Measurements from ENCODE around the gene FAT1. TPM values are rescaled to one million over a fixed set of nuclear protein-coding genes. Genes with fewer than 3 reads are reported as not detected.

FAT1 gene
- total and polyA plus RNA-seq, 2 donors (not counting 3 experiments of a cell fraction or from before 2014, with no cell fraction given): 9.2 to 9.8 TPM

DNA sequence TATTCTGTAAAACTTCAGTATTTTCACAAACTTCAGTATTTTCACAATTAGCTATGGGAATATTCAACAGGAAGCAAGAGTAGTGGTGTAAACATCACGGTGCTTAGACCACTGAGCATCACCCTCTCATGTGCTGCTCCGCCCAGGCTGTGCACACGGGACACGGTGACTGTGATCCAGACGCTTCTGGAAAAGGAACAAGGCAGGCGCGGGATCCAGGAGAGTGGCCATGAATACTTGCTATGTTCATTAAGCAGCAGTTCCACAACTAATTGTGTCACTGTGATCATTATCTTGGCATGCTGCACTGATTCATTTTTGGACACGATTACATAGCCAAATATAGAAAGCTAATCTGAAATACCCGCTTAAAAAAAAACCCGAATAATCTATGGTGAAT, 19.6 kb upstream of the FAT1 start:
- dilution Hi-C loops (cut with MboI; ENCODE audit: extremely low pct_ligation_motif_present, low sequenced_read_pairs): no loop called here
- CTCF ChIA-PET: no interaction called here

More for the DNA sequence above, 19.6 kb upstream of the FAT1 start:
- DNase-seq (ENCODE audit: low read depth, low spot score) (no peak), FAIRE-seq (no peak)
- H4K20me1 ChIP-seq (replicated peaks; ENCODE audit: control insufficient read depth, extremely low read depth, insufficient read depth, low read length): no peaks in the 10 kb centered on the region
- POLR2A ChIA-PET: no interaction called here
- no peaks in the 10 kb centered on the region for H3K9me3 ChIP-seq (replicated peaks; ENCODE audit: control insufficient read depth, insufficient read depth, low read length)
- no peaks in the 10 kb centered on the region for H3K79me2 ChIP-seq (ENCODE audit: control insufficient read depth, insufficient read depth, low read length)
- no peak overlapping the region for H3K4me2 ChIP-seq (ENCODE audit: insufficient read depth, low read length)
- H3K4me1 ChIP-seq (ENCODE audit: control insufficient read depth, extremely low read depth, insufficient read depth, low read length): no peaks in the 10 kb centered on the region
- no peak for TF ChIP-seq MYC (IDR thresholded peaks at IDR 0.05; ENCODE audit: low read depth, low read length)
- TF ChIP-seq, protein P1, sequence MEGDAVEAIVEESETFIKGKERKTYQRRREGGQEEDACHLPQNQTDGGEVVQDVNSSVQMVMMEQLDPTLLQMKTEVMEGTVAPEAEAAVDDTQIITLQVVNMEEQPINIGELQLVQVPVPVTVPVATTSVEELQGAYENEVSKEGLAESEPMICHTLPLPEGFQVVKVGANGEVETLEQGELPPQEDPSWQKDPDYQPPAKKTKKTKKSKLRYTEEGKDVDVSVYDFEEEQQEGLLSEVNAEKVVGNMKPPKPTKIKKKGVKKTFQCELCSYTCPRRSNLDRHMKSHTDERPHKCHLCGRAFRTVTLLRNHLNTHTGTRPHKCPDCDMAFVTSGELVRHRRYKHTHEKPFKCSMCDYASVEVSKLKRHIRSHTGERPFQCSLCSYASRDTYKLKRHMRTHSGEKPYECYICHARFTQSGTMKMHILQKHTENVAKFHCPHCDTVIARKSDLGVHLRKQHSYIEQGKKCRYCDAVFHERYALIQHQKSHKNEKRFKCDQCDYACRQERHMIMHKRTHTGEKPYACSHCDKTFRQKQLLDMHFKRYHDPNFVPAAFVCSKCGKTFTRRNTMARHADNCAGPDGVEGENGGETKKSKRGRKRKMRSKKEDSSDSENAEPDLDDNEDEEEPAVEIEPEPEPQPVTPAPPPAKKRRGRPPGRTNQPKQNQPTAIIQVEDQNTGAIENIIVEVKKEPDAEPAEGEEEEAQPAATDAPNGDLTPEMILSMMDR (IDR thresholded peaks at IDR 0.05; ENCODE audit: extremely low read depth in 1 of 2, insufficient read depth in 1 of 2, low read depth in 1 of 2, low read length in 2 of 2): no peak
- TF ChIP-seq, protein P2, sequence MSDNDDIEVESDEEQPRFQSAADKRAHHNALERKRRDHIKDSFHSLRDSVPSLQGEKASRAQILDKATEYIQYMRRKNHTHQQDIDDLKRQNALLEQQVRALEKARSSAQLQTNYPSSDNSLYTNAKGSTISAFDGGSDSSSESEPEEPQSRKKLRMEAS (IDR thresholded peaks at IDR 0.05; ENCODE audit: insufficient read depth, insufficient read length): no peak
- TF ChIP-seq FOS (IDR thresholded peaks at IDR 0.05; ENCODE audit: borderline replicate concordance, insufficient read depth, low read length): no peak
- no peak for TF ChIP-seq POLR2A (IDR thresholded peaks at IDR 0.05; ENCODE audit: low read depth, low read length)
- TF ChIP-seq EZH2 (IDR thresholded peaks at IDR 0.05; ENCODE audit: borderline replicate concordance, low read depth, low read length, severe bottlenecking): no peak
- TF ChIP-seq POLR2AphosphoS5 (IDR thresholded peaks at IDR 0.05; ENCODE audit: insufficient read depth, low read depth, low read length): no peak
- no peak for TF ChIP-seq JUN (IDR thresholded peaks at IDR 0.05; ENCODE audit: borderline replicate concordance, insufficient read depth, insufficient read length, low read depth)
- no peak for TF ChIP-seq GATA2 (IDR thresholded peaks at IDR 0.05; ENCODE audit: insufficient read depth, insufficient read length, low read depth, low read length)
- BruUV-seq (replicated peaks): no TSS peak
- no peaks in the 10 kb centered on the region for H3K36me3 ChIP-seq (ENCODE audit: control insufficient read depth in 2 of 2, extremely low read depth in 1 of 2, insufficient read depth in 2 of 2, low read length in 2 of 2)
- no peak overlapping the region for H3K4me3 ChIP-seq (replicated peaks in 1 of 3; ENCODE audit: insufficient read depth in 1 of 3, low read depth in 1 of 3, low read length in 3 of 3)
- H2AFZ ChIP-seq (ENCODE audit: low read depth, low read length): no peak overlapping the region
- H3K27me3 ChIP-seq (ENCODE audit: control insufficient read depth in 2 of 2, insufficient read depth in 2 of 2, low read length in 2 of 2): no peaks in the 10 kb centered on the region
- H3K27ac ChIP-seq (ENCODE audit: insufficient read depth, low read depth, low read length): no peak overlapping the region
- H3K9ac ChIP-seq (replicated peaks; ENCODE audit: extremely low read depth, insufficient read depth, low read length): no peak overlapping the region
- no peaks in the 10 kb centered on the region for H3K9me1 ChIP-seq (replicated peaks; ENCODE audit: control insufficient read depth, extremely low read depth, insufficient read depth, low read length)
- intact Hi-C loops (cut with micrococcal nuclease): no loop called here
